Measurements from ENCODE around the gene APOBEC4.

APOBEC4 gene

DNA sequence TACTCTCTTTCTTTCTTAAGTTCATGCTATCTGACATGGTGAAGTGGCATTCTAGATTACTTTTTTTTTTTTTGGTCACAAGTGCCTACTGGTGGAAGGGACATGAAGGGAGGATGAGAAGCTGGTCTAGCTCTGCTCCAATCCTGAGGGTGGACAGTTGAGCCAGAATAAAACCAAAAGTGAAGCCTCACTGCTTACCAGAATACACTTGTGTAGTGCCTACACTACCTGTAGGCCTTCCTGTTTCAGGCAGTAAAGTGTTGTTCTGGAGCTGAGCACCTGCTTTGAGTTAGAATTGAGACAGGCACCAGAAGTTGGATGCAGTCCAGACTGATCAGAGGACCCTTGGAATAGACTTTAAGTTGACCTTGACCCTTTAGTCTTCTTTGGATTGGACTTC, 40.4 kb upstream of the APOBEC4 start:
- TF ChIP-seq POLR2AphosphoS5 (IDR thresholded peaks at IDR 0.05; ENCODE audit: low read depth, low read length) (no peak), FOXP2 (optimal IDR thresholded peaks at IDR 0.05; ENCODE audit: borderline replicate concordance, extremely low read depth, extremely low read length, insufficient read depth) (no peak), TAF1 (IDR thresholded peaks at IDR 0.05; ENCODE audit: borderline replicate concordance, insufficient read depth, low read length) (no peak), REST (IDR thresholded peaks at IDR 0.05; ENCODE audit: insufficient read depth in 1 of 2, low read depth in 2 of 2, low read length in 2 of 2) (no peak), SIN3A (IDR thresholded peaks at IDR 0.05; ENCODE audit: borderline replicate concordance, insufficient read depth, low read length) (no peak)

DNA sequence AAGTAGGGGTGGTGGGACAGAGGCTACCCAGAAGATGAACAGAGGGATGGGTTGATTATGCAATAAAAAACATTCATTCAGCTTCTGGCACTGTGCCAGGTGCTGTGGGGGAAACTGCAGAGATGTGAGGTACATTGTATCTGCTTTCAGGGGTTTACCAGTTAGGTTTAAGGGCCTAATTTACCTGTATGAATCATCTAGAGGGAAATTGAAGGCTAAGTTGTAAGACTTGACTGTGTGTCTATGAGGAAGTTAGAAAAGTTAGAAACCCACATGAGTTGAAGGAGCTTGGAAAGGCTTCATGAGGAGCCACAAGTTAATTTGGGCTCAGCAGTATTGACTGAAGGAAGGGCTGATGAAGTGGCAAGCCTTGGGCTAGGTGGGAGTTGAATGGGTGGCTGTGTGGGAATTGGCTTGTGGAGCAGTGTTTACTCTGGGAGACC, 36.7 kb upstream of the APOBEC4 start:
- TF ChIP-seq SIN3A (IDR thresholded peaks at IDR 0.05; ENCODE audit: borderline replicate concordance, insufficient read depth, low read length), result no peak
- TF ChIP-seq TAF1 (IDR thresholded peaks at IDR 0.05; ENCODE audit: borderline replicate concordance, insufficient read depth, low read length), result no peak
- TF ChIP-seq FOXP2 (optimal IDR thresholded peaks at IDR 0.05; ENCODE audit: borderline replicate concordance, extremely low read depth, extremely low read length, insufficient read depth), result no peak
- TF ChIP-seq REST (IDR thresholded peaks at IDR 0.05; ENCODE audit: insufficient read depth in 1 of 2, low read depth in 2 of 2, low read length in 2 of 2), result no peak
- no peak for TF ChIP-seq POLR2AphosphoS5 (IDR thresholded peaks at IDR 0.05; ENCODE audit: low read depth, low read length)

DNA sequence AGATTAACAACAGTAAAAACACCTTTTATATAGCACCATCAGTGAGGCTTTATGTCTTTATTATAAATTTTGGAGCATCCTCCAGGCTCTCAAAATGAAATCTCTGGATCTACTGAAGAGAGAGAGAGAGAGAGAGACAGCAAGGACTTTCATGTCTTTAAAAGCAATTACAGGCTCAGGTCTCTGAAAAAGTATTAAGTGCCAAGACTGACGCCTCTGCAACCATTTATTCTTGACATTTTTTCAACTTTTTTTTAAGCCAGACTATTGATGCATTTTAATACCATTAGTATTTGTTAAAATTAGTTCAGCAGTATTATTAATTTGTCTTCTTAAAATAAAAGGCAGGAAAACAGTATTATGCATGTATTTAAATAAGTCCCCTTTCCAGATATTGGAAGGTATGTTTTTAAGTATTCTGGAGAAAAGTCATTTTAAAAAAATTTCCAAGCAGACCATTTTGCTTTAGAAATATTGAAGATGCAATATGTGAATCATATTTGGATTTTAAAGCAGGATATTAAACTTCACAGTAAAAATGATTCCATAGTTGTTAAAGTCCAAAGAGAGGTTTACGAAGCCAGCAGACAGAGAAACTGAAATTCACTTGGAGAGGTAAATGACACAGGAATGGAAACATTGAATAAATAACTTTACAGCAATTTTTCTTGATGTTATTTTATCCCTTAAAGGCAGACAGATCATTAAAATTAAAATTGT, 35.4 kb upstream of the APOBEC4 start:
- TF ChIP-seq FOXP2 (optimal IDR thresholded peaks at IDR 0.05; ENCODE audit: borderline replicate concordance, extremely low read depth, extremely low read length, insufficient read depth), result no peak
- TF ChIP-seq TAF1 (IDR thresholded peaks at IDR 0.05; ENCODE audit: borderline replicate concordance, insufficient read depth, low read length), result no peak
- no peak for TF ChIP-seq SIN3A (IDR thresholded peaks at IDR 0.05; ENCODE audit: borderline replicate concordance, insufficient read depth, low read length)
- TF ChIP-seq REST (IDR thresholded peaks at IDR 0.05; ENCODE audit: insufficient read depth in 1 of 2, low read depth in 2 of 2, low read length in 2 of 2), result no peak
- no peak for TF ChIP-seq POLR2AphosphoS5 (IDR thresholded peaks at IDR 0.05; ENCODE audit: low read depth, low read length)

DNA sequence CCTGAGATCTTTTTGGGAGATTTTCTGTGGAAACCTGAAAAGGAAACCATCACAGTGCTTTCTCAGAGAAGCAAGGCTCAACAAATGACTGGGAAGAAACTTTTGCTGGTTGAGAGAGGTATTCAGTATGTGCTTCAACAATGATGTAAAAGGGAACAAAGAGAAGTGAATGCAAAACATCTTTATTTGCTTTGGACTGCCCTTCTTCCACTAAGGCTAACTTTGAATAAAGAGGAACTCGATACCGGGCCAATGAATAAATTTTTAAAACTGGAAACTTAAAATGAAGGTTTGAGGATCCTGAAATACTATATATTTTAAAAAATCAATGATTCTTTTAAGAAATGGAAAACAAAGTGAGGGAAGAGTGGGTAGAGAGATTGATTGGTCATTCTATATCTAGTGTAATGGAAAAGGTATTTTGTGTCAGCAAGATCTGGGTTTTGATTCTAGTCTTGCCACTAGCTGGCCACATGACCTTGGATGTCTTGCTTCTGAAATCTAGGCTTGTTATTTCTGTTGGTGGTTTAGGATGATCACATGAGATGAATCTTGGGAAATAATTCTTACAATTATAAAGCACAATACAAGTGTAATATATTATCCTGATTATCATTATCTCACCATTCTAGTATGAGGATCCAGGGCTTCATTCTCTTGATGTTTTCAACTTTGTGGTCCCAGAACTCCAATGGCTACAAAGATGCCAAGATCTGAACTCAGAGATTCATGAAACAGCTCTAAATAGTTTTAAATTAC, 34.6 kb upstream of the APOBEC4 start:
- no peak for TF ChIP-seq SIN3A (IDR thresholded peaks at IDR 0.05; ENCODE audit: borderline replicate concordance, insufficient read depth, low read length)
- TF ChIP-seq POLR2AphosphoS5 (IDR thresholded peaks at IDR 0.05; ENCODE audit: low read depth, low read length), result no peak
- no peak for TF ChIP-seq TAF1 (IDR thresholded peaks at IDR 0.05; ENCODE audit: borderline replicate concordance, insufficient read depth, low read length)
- no peak for TF ChIP-seq REST (IDR thresholded peaks at IDR 0.05; ENCODE audit: insufficient read depth in 1 of 2, low read depth in 2 of 2, low read length in 2 of 2)
- TF ChIP-seq FOXP2 (optimal IDR thresholded peaks at IDR 0.05; ENCODE audit: borderline replicate concordance, extremely low read depth, extremely low read length, insufficient read depth), result no peak

All from PFSK-1 (cell line).